Femur (tissue), 1 donor: ENCODE results near the gene YIF1A.
"Not testable (repeated sequence)": the region's sequence is repeated elsewhere in the genome, so short reads cannot be mapped to it uniquely, and the experiment has no call there.

Source experiments
- DNase-seq: peaks from one replicate; pipeline ENCODE4 v3.0.0-alpha.2; 2017

The YIF1A gene

DNA sequence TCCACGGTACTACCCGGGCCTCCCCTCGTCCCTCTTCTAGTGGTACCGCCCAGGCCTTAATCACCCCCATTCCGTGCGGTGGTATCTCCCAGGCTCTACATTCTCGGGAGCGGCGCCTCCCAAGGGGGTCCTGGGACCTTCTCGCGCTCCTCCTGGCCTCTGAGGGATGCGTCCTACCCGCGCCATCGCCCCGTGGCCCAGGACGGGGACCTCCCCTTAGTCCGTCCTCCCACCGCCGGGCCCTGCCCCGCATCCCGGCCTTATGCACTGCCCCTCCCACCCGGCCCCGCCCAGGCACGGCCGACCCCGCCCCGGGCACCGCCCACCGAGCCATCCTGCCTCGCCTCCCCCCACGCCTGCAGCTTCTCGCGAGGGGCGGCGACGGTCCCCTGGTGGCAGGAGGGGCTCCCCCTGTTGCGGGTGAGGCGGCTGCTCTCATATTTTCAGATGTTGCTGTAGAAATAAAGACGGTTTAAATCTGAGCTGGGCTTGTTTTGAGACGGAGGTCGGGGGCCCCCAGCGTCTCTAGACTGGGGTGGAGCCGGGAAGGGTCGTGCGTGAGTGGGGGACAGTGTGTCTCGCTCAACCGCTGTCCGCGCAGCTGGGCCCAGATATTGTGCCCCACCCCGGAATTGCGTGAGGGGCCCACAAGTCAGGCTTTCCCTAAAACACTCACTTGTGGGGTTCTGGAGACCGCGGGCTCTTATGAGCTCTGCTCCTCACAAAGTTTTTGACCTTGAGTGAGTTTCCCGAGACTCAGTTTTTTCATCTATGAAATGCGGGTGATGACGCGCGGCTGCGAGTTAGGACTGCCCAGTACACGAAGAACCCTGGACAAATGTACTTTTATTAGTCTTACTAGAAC lies 21.3 kb downstream of the YIF1A start:
- peak; percentile 95 for DNase-seq

DNA sequence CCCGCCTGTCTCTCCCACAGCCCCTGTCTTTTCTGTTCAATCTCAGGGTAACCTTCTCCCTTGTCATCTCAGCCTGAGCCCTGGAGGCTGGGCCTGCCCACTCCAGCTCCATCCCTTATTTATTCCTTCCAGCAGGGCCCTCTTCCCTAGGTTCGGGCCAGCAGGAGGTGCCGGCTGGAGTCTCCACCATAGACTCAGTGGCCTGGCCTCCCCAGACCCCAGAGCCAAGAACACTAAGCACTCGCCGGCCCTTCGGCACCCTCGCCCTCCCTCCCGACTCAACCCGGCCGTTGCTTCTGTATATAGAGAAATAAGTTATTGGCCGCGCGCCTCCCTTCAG lies 21.9 kb downstream of the YIF1A start:
- DNase-seq, result no peak

DNA sequence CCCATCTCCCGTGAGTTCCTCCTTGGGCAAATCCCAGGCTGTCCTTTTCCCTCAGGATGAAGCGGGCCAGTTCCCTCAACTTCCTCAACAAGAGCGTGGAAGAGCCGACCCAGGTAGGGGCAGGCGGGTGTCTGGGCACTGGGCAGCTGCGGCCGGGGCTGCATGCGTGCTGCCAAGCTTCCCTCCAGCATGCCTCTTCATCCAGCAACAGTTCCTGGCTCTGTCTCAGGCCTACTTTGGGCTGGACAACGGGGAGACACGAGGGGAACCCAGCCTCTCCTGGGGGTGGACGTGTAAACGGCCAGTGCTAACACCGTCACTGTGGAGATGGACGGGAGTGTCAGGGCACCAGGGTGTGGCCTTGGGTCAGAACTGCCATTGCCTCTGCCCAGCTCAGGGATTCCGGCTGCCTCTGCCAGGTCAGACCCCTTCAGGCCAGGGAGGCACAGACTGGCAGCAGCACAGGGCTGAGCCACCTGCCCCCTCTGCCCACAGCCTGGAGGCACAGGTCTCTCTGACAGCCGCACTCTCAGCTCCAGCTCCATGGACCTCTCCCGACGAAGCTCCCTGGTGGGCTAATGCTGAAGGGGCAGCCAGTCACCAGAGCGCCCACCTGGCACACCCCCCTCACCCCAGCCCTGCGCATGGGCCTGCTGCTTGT lies 22.4 kb downstream of the YIF1A start:
- DNase-seq, result no peak

DNA sequence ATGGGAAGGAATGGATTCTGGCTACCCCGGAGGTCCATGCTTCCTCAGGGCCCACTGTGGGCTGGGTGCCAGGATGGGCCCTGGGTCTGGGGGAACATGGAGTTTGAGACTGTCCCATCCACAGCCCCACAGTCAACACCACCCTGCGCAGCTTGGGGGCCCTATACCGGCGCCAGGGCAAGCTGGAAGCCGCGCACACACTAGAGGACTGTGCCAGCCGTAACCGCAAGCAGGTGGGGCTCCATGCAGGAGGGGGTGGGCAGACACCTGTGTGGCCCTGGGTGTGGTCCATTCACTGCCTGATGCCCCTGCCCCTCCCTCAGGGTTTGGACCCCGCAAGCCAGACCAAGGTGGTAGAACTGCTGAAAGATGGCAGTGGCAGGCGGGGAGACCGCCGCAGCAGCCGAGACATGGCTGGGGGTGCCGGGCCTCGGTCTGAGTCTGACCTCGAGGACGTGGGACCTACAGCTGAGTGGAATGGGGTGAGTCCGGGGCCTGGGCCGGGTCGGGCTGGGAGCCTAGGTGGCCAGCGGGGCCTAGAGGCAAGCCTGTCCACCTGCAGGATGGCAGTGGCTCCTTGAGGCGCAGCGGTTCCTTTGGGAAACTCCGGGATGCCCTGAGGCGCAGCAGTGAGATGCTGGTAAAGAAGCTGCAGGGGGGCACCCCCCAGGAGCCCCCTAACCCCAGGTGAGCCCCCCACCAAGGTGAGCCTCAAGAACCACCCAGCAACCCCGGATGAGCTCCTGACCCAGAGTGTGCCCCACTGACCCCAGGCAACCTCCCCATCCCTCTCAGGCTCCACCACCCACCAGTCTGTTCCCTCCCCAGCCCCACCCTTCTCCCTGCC lies 23.2 kb downstream of the YIF1A start:
- no peak for DNase-seq

DNA sequence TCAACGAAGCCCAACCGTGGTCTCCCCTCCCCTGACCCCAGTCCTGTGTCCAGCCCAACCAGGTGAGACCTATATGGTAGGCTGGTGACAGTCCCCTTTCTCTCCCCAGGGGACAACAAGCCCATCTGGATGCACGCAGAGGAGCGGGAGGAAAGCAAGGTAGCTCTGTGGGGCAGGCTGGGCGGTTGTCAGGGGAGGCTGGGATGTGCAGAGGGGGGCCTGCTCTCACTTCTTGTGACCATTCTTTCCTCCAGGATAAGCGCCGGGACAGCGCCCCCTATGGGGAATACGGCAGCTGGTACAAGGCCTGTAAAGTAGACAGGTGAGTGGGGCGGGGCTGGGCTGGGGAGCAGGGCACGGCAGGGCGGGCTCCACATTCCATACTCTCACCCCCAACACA lies 24.0 kb downstream of the YIF1A start:
- DNase-seq, result no peak

DNA sequence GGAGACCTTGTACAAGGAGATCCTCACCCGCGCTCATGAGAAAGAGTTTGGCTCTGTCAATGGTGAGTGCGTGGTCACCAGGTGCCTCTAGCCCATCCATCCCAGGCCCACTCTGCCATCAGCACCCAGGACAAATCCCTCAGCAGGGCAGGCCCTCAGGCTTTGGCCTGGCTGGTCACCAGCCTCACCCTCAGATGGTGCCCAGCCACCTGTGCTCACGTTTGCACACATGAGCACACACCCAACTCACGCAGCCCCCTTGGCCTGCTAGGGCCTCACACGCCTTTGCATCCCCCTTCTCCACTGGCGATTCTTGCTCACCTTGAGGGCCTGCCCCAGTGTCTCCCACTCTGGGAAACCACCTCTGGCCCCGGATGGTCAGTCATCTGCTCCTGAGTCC lies 24.6 kb downstream of the YIF1A start:
- no peak for DNase-seq

DNA sequence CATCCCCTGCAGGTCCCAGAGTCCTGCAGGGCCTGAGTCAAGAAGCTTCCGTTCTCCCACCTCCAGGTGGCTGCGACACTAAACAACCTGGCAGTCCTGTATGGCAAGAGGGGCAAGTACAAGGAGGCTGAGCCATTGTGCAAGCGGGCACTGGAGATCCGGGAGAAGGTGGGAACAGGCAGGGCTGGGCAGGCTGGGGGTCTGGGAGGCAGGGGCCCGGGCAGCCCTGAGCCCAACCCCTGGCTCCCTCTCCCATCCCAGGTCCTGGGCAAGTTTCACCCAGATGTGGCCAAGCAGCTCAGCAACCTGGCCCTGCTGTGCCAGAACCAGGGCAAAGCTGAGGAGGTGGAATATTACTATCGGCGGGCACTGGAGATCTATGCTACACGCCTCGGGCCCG lies 25.2 kb downstream of the YIF1A start:
- DNase-seq, result no peak

DNA sequence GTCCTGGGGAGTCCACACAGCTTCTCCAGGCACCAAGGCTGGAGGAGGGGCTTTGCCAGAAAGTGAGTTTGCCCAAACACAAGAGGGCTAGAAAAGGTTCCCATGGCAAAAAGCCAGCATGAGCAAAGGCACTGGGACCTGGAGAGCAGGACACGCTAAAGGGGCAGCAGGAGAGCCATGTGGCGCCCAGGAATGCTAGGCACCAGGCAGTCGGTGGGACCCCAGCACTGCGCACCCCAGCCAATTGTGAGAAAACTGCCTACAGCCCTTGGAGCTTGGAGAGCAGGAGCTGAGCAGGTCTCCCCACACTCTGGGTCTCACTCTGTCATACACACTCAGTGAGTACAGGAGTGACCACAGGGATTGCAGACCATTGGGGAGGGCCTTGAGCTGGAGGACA lies 25.7 kb downstream of the YIF1A start:
- no peak for DNase-seq

DNA sequence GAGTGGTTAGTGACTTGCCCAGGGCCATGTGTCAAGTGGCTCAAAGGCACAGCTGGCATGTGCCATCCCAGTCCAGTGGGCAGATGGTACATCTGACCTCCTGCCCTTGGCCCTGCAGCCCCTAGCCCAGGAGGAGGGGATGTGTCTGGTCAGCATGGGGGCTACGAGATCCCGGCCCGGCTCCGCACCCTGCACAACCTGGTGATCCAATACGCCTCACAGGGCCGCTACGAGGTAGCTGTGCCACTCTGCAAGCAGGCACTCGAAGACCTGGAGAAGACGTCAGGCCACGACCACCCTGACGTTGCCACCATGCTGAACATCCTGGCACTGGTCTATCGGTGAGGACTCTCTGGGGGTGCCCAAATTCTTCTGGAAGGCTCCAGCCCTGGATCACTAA lies 26.2 kb downstream of the YIF1A start:
- no peak for DNase-seq

DNA sequence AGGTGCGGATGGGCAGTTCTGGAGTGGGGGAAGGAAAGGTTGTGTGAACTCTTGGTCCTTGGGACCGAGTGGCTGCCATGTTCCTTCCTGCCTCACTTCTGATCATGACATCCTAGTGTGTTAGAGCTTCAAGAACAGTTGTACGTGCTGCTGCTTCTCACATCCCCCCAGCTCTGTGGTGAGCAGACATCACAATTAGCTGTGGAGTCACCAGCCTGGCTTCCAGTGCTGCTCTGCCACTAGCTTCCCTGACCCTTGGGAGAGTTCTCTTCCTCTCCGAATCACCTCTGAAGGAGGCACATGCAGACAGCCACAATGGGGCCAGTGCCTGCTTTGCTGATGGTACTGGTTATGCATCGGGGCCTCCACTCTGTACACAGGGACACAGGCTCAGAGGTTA lies 26.8 kb downstream of the YIF1A start:
- no peak for DNase-seq

DNA sequence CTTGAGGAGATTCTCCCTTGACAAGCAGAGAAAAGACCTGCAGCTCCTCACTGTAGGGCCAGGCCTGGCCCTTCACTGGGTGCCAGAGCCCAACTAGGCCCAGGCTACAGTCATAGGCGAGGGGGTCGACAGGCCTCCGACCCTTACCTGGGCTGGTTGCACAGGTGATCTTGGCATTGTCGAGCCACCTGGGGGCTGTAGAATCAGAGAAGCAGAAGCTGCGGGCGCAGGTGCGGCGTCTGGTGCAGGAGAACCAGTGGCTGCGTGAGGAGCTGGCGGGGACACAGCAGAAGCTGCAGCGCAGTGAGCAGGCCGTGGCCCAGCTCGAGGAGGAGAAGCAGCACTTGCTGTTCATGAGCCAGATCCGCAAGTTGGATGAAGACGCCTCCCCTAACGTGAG lies 27.4 kb downstream of the YIF1A start:
- no peak for DNase-seq

DNA sequence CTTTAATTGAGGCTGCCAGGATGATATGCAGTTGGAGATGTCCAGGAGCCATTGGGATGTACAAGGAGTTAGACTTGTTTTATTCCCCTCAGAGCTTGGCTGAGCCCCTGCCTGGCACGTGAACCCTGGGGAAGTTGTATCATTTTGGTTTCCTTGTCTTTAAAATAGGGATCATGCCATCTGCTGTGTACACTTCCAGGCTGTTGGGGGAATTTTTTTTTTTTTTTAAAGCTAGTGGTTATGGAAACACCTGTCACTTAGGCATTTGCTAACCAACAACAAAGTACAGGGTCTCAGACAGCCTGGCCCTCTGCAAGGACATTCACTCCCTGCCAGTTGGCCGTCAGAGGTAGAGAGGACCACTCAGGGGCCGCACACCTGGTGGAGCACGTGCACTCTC lies 29.0 kb downstream of the YIF1A start:
- DNase-seq, result no peak

DNA sequence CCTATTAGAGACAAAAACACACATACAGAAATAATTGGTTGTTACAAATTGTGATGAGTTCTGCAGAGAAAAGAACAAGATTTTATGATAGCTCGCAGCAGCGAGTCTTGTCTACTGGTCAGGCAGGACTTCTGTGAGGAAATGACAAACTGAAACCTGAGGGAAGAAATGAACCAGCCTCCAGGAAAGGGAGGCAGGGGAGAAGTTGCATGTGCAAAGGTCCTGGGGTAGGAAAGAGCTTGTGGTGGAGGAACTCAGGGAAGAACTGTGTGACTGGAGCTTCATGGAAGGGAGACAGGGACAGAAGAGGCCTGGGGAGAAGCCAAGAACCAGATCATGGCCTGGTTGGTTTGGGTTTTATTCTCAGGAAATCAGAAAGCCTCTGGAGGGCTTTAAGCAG lies 29.7 kb downstream of the YIF1A start:
- DNase-seq, result no peak

DNA sequence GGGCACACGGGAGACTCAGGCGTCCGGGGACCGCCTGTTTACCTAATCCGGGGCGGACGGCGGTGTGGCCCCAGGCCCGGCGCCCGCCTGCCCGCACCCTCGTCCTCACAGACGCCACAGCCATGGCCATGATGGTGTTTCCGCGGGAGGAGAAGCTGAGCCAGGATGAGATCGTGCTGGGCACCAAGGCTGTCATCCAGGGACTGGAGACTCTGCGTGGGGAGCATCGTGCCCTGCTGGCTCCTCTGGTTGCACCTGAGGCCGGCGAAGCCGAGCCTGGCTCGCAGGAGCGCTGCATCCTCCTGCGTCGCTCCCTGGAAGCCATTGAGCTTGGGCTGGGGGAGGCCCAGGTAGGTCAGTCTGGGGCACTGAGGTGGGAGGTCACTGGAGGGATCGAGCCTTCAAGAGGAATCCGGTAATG lies 30.5 kb downstream of the YIF1A start:
- no peak for DNase-seq

DNA sequence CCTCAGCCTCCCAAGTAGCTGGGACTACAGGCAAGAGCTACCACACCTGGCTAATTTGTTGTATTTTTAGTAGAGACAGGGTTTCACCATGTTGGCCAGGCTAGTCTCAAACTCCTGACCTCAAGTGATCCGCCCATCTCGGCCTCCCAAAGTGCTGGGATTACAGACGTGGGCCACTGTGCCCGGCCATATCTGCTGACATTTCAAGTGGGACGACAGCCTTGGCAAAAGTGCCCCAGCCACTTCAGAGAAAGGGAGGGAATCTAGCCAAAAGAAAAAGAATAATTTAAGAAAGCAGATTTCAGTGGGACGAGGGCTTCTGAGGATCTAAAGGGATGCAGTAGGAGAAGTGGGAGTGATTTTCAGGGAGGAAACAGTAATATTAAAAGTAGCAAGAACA lies 35.9 kb downstream of the YIF1A start:
- not testable (repeated sequence) for DNase-seq

DNA sequence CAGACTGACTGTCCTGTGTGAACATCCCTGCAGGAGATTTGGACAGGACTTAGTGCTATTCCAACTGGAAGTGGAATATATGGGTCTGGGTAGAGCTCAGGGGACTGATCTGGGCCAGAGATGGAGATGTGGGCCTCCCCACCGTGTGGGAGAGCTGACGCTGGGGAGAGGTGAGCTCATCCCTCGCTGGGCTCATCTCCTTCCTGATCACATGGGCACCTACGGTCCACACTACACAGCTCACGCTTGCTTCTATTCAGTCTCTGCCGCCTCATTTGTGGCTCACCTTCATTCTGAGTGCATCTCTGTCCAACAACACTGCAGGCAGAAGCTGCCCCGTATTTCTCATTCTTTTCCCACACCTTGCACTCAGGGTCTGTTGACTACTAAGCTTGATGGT lies 37.1 kb downstream of the YIF1A start:
- DNase-seq, result no peak

DNA sequence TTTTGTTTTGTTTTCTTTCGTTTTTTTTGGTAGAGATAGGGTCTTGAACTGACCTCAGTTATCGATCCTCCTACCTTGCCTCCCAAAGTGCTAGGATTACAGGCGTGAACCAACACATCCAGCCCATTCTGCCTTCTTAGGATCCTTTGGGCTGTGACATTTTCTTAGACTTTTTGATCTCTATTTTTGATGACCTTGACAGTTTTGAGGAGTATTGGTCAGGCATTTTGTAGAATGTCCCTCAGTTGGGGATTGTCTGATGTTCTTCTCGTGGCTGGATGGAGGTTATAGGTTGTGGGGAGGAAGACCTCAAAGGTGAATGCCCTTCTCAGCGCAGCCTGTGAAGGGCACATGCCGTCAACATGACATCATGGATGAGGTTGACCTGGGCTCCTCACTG lies 40.0 kb downstream of the YIF1A start:
- DNase-seq, result no peak

DNA sequence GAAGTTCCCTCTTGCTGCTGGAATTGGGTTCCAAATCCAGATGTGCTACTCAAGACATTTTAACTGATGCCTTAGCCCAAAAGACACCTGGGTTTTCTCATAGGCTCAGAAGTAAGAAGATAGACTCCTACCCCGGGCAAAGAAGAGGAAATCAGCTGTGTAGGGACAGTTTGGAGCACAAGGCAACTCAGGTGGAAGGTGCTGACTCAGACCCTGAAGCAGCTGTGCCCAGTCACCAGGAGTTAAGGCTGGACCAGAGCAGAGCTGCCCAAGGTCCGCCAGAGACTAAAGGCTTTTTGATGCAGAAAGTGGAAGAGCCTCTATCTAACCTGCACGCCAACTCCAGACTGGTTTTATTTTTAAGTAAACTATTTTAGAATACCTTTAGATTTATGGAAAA lies 41.1 kb downstream of the YIF1A start:
- DNase-seq, result no peak

DNA sequence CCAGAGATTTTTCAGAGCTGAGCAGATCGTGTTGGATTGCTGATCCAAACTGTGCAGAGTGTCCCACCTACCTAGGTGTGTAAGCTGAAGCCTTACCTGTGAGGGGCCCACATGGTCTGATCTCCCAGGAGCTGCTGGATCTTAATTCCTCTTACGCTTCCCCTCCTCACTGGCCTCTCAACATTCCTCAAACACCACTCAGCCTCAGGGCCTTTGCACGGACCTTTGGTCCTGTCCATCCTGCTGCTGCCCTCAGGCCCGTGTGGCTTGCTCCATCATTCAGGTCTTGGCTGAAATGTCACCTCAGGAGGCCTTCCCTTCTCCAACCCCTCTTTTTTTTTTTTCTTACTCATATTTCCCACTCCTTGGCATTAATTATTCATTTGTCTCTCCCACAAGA lies 41.6 kb downstream of the YIF1A start:
- DNase-seq, result no peak

DNA sequence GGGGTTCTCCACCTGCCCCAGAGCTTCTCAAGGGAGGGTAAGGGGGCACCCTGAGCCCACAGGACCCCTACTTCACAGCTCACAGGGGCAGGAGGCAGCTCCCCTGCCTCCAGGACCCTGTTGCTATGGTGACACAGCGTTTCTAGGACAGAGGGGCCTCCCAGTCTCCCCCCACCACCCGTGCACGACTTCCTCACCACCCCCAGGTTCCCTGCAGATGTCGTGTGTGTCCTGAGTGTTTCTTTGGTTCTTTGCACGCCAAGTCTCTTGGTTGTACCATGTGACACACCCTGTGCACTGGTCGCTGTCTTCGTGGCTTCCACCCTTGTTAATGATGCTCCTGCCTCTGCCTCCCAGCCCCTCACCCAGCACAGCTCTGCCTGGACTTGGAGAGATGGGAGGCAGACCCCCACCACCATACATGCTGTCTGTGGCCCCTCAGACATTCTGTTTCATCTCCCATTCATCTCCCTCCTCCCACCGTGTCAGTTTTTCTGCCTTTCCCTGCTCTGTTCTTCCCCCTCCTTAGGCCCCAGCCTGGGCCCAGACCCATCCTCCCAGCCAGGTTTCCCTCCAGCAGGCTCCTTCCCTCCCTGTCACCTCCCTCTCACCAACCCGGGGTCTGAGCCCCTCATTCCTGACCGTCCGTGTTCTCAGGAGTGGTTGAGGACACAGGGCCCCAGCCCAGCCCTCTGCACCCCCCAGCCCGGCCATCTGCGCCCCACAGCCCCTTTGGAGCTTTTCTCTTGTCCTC lies 45.0 kb downstream of the YIF1A start:
- no peak for DNase-seq

DNA sequence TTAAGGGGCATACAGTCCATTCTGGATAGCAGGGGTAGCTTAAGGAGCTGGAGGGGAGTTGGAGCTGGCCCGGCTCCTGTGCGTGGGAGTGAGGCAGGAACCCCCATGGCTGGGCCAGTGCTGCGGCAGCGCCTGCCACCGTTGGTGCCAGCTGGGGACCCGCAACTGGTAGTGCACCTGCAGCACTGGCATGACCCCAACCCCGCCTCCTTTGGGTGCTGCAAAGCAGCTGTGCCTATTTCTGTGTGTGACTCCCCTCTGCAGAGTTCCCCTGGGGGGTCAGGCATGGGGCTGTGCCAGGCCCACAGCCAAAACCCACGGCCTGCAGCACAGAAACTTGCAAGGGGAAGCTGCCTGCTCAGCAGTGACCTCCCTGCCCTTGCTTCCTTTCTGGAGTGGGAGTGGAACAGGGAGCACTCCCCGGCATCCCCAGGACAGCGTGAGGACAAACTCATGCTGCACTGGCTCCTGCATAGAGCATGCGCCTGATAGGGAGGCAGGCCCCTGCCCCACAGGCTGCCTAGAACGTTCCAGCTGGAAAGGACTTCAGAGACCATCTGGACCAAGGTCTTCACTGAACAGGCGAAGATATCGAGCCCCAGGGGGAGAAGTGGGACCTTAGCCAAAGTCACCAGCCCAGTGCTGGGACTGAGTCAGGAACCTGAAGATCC lies 46.7 kb downstream of the YIF1A start:
- no peak for DNase-seq

DNA sequence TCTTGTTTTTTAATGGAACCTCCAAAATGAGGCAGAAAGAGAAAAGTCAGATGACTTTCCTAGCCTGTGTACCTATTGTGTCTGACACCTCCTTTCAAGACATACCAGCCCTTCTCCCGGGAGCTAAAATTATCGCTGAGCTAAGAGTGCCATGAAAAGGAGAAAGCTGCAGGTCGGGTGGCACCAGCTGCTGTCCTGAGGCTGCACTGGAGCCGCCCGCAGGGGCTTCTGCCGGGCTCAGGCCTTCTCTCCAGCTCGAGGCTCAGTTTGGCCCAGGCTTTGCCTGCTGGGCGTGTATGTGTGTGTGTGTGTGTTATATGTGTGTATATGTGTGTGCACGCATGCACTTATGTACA lies 48.2 kb downstream of the YIF1A start:
- no peak for DNase-seq
